Activated T-helper 17 cell treated with anti-CD3 and anti-CD28 coated beads, Interleukin-2, amount 50 U/mL, for 72 hours (primary cell): Measurements from ENCODE around the gene NRAP. TPM values are rescaled to one million over a fixed set of nuclear protein-coding genes. Genes with fewer than 3 reads are reported as not detected.

ENCODE experiments used
- ATAC-seq: fragments of 150-1000 bp; cut with Tn5 transposase; replicated peaks from 2 replicates; pipeline ENCODE4 v1.10.0; 2021; ENCODE audit warnings: mild to moderate bottlenecking, moderate library complexity
- H3K27ac Mint-ChIP-seq: one replicate; pipeline ENCODE4 v1.8.0; 2022; ENCODE audit warnings: mixed read lengths
- H3K27me3 Mint-ChIP-seq: one replicate; pipeline ENCODE4 v1.8.0; 2022; ENCODE audit warnings: mixed read lengths
- H3K36me3 Mint-ChIP-seq: one replicate; pipeline ENCODE4 v1.8.0; 2022; ENCODE audit warnings: low read depth, mild to moderate bottlenecking, mixed read lengths
- H3K4me1 Mint-ChIP-seq: one replicate; pipeline ENCODE4 v1.8.0; 2022; ENCODE audit warnings: mixed read lengths
- H3K4me3 Mint-ChIP-seq: one replicate; pipeline ENCODE4 v1.8.0; 2022; ENCODE audit warnings: mild to moderate bottlenecking, mixed read lengths
- H3K9me3 Mint-ChIP-seq: one replicate; pipeline ENCODE4 v1.8.0; 2022; ENCODE audit warnings: mixed read lengths
- total RNA-seq, 2 donors: library from RNA; stranded (reverse); gene quantifications; one replicate each; pipeline ENCODE4 v1.2.3, GENCODE V29; 2022

Gene NRAP
- total RNA-seq, 2 donors from 2014 or later, result not detected

- Mint-ChIP-seq H3K4me1 (no peaks in the 10 kb centered on the region), H3K36me3 (no peaks in the 10 kb centered on the region), H3K4me3 (no peak overlapping the region), H3K27ac (no peak overlapping the region), H3K9me3 (no peaks in the 10 kb centered on the region), H3K27me3 (peaks cover 18% of the 10 kb centered on the region)
- ATAC-seq, result no peak
Measured at GRCh38 chr10:113557424-113557862, 106.4 kb downstream of the NRAP start.

GRCh38 chr10:113555751-113556150, 108.1 kb downstream of the NRAP start:
- ATAC-seq, result no peak
- H3K4me3 Mint-ChIP-seq, result no peak overlapping the region
- no peaks in the 10 kb centered on the region for H3K36me3 Mint-ChIP-seq
- H3K9me3 Mint-ChIP-seq, result no peaks in the 10 kb centered on the region
- no peak overlapping the region for H3K27ac Mint-ChIP-seq
- peaks cover 23% of the 10 kb centered on the region for H3K27me3 Mint-ChIP-seq
- H3K4me1 Mint-ChIP-seq, result no peaks in the 10 kb centered on the region

DNA sequence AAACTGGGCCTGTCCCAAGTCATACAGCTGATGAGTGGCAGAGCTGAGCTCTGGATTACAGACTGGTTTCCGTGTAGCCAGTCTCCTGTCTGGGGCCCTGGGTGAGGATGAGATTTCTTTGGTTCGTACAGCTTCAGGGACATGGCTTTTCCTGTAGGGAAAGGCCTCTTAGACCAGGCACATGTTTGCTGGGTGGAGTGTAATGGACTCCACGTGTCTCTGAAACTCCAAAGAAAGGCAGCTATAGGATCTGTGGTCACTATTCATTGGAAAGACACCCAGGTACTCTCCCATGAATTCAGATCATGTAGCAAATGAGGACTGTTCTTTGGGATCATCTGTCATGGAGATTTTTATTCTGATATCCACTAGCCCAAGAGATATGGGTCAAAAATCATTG, 108.6 kb downstream of the NRAP start:
- H3K36me3 Mint-ChIP-seq, result no peaks in the 10 kb centered on the region
- H3K4me3 Mint-ChIP-seq, result no peak overlapping the region
- H3K4me1 Mint-ChIP-seq, result no peaks in the 10 kb centered on the region
- H3K27me3 Mint-ChIP-seq, result peaks cover 26% of the 10 kb centered on the region
- ATAC-seq, result no peak
- H3K27ac Mint-ChIP-seq, result no peak overlapping the region
- H3K9me3 Mint-ChIP-seq, result no peaks in the 10 kb centered on the region

GRCh38 chr10:113554214-113554613, 109.6 kb downstream of the NRAP start:
- H3K4me1 Mint-ChIP-seq, result no peaks in the 10 kb centered on the region
- H3K4me3 Mint-ChIP-seq, result no peak overlapping the region
- H3K27ac Mint-ChIP-seq, result no peak overlapping the region
- no peaks in the 10 kb centered on the region for H3K9me3 Mint-ChIP-seq
- ATAC-seq, result no peak
- H3K27me3 Mint-ChIP-seq, result peaks cover 25% of the 10 kb centered on the region
- H3K36me3 Mint-ChIP-seq, result no peaks in the 10 kb centered on the region

GRCh38 chr10:113553149-113553548, 110.7 kb downstream of the NRAP start:
- H3K4me1 Mint-ChIP-seq, result no peaks in the 10 kb centered on the region
- H3K27me3 Mint-ChIP-seq, result peaks cover 19% of the 10 kb centered on the region
- H3K9me3 Mint-ChIP-seq, result no peaks in the 10 kb centered on the region
- no peak overlapping the region for H3K4me3 Mint-ChIP-seq
- H3K27ac Mint-ChIP-seq, result no peak overlapping the region
- no peaks in the 10 kb centered on the region for H3K36me3 Mint-ChIP-seq
- no peak for ATAC-seq

DNA sequence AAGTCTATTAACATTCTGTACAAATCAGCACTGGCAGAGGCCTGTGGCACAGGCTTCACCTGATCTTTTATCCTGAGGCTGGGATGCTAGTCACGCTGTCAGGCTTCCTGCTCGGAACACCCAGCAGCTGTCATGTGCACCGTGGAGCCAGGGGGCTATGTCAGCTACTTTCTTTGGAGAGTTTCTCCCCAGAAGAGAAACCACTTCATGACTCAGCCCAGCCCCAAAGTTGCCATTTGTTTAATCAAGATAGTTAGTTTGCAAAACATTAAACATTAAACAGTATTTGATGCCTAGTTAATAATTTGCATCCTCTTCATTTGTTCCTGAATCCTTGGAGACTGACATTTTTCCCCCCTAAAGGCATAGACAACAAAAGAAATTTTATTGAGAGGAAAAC, 111.1 kb downstream of the NRAP start, which contains the start of gene HABP2:
HABP2 (plus strand) TSS at position 353 of the 400 bp plus-strand sequence. CDS start 69 bp downstream, outside the sequence.
- no peak for ATAC-seq
- Mint-ChIP-seq H3K4me1 (no peaks in the 10 kb centered on the region), H3K4me3 (no peak within 1 kb of the TSS), H3K9me3 (no peaks in the 10 kb centered on the region), H3K36me3 (no peaks in the 10 kb centered on the region), H3K27ac (no peak within 1 kb of the TSS), H3K27me3 (peaks cover 18% of the 10 kb centered on the region)

DNA sequence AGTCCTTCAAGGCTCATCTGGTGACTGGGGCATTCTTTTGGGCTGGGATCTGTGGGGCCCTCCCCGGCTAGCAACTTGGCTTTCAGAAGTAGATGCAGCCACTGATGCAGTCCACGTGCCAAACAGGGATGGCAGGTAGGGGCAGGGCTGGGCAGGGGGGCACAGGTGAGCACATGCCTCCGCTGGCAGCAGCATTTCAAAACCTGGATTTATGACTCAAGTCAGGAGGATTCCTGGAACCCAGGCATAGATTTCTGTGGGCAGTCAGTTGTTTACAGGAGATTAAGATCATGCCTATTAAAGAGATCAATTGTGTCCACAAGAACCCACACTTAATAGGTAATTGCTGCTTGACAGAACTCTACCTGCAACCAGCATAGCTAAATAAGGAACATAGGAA, 111.8 kb downstream of the NRAP start:
- peaks cover 18% of the 10 kb centered on the region for H3K27me3 Mint-ChIP-seq

GRCh38 chr10:113550365-113550764, 113.5 kb downstream of the NRAP start:
- peaks cover 22% of the 10 kb centered on the region for H3K27me3 Mint-ChIP-seq
- no peak for ATAC-seq
- no peak overlapping the region for H3K4me3 Mint-ChIP-seq
- H3K27ac Mint-ChIP-seq, result no peak overlapping the region
- H3K36me3 Mint-ChIP-seq, result no peaks in the 10 kb centered on the region
- no peaks in the 10 kb centered on the region for H3K9me3 Mint-ChIP-seq
- no peaks in the 10 kb centered on the region for H3K4me1 Mint-ChIP-seq

More for the DNA sequence above, 111.8 kb downstream of the NRAP start:
- no peaks in the 10 kb centered on the region for H3K36me3 Mint-ChIP-seq
- ATAC-seq, result no peak
- no peak overlapping the region for H3K4me3 Mint-ChIP-seq
- H3K4me1 Mint-ChIP-seq, result no peaks in the 10 kb centered on the region
- no peak overlapping the region for H3K27ac Mint-ChIP-seq
- H3K9me3 Mint-ChIP-seq, result no peaks in the 10 kb centered on the region

- Mint-ChIP-seq H3K27ac (no peak overlapping the region), H3K4me1 (no peaks in the 10 kb centered on the region), H3K27me3 (peaks cover 26% of the 10 kb centered on the region), H3K9me3 (no peaks in the 10 kb centered on the region), H3K36me3 (no peaks in the 10 kb centered on the region), H3K4me3 (no peak overlapping the region)
- ATAC-seq, result no peak
Measured at GRCh38 chr10:113549856-113550255, 114.0 kb downstream of the NRAP start.

- H3K27me3 Mint-ChIP-seq, result peaks cover 20% of the 10 kb centered on the region
- no peaks in the 10 kb centered on the region for H3K9me3 Mint-ChIP-seq
- no peak for ATAC-seq
- H3K36me3 Mint-ChIP-seq, result no peaks in the 10 kb centered on the region
- no peaks in the 10 kb centered on the region for H3K4me1 Mint-ChIP-seq
- H3K4me3 Mint-ChIP-seq, result no peak overlapping the region
- no peak overlapping the region for H3K27ac Mint-ChIP-seq
Measured at GRCh38 chr10:113547426-113547825, 116.4 kb downstream of the NRAP start.

GRCh38 chr10:113544392-113544791, 119.4 kb downstream of the NRAP start:
- H3K9me3 Mint-ChIP-seq, result no peaks in the 10 kb centered on the region
- H3K36me3 Mint-ChIP-seq, result no peaks in the 10 kb centered on the region
- no peak overlapping the region for H3K4me3 Mint-ChIP-seq
- no peaks in the 10 kb centered on the region for H3K4me1 Mint-ChIP-seq
- no peak overlapping the region for H3K27ac Mint-ChIP-seq
- H3K27me3 Mint-ChIP-seq, result peaks cover 21% of the 10 kb centered on the region
- ATAC-seq, result no peak

- Mint-ChIP-seq H3K36me3 (no peaks in the 10 kb centered on the region), H3K27ac (no peak overlapping the region), H3K9me3 (no peaks in the 10 kb centered on the region), H3K4me3 (no peak overlapping the region), H3K27me3 (peaks cover 21% of the 10 kb centered on the region), H3K4me1 (no peaks in the 10 kb centered on the region)
- ATAC-seq, result no peak
Measured at GRCh38 chr10:113543107-113543955, 120.5 kb downstream of the NRAP start.

DNA sequence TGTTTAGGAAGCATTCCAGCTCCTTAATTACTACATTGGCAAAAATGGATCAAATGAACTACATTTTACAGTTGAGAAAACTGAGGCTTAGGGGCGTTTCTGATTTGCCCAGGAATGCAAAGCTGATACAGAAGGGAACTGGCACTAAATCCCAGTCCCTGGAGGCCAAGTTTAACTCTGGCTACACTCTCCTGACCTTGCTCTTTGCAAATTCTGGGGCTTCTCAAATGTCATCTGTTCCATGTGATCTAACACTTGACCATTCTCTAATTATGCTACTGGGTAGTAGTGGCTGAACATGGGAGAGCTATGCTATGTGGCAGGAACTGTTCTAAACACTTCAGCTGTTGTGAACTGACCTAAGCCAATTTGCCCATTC, 122.3 kb downstream of the NRAP start:
- Mint-ChIP-seq H3K4me3 (no peak overlapping the region), H3K36me3 (no peaks in the 10 kb centered on the region), H3K27ac (no peak overlapping the region), H3K9me3 (no peaks in the 10 kb centered on the region), H3K27me3 (peaks cover 21% of the 10 kb centered on the region), H3K4me1 (no peaks in the 10 kb centered on the region)
- no peak for ATAC-seq

DNA sequence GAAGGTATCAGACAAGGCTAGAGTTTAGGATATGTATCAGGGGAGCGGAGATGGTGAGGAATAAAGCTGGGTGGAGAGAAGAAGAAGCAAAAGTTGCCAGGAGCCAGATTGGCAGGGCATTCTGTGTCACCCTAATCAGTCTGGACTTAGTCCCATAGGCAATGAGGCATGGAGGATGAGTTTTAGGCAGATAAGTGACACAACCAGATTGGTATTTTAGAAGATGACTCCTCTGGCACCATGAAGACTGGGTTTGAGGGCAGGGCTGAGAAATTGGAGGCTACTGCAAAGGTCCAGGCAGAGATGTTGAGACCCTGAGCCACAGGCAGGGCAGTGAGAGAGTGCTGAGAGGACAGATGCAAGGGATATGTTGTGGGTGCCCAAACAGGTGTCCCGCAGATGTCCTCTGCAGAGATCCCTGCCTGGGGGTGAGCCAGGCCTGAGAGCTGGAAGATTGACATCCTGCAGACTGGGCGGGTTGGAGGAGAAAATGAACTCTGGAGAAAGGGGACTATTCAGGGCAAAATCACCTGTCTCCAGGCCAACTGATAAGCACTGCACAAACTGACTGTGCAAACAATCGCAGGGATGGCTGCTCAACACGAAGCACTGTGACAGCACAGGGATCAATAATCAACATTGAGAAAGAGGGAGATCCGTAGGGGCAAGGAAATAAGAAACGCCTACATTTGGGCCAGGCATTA, 122.8 kb downstream of the NRAP start:
- Mint-ChIP-seq H3K4me1 (no peaks in the 10 kb centered on the region), H3K27me3 (peaks cover 17% of the 10 kb centered on the region), H3K9me3 (no peaks in the 10 kb centered on the region), H3K4me3 (no peak overlapping the region), H3K36me3 (no peaks in the 10 kb centered on the region), H3K27ac (no peak overlapping the region)
- ATAC-seq, result no peak

DNA sequence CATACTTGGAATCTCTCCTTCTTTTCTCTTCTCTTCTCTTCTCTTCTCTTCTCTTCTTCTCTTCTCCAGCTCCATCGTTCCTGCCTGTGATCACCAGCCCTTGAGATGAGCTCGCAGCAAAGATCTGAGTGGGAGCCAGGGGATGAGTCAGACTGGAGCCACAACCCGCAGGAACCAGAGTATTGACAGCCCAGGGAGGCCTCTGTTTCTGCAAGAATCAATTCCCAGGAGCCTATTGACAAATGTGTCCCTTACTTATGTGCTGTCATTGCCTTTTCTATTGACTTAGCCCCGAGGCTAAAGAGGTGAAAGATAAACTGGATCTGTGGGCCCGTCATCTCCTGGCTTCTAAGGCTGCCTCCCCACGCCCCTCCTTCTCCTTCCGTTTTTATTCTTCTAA, 124.1 kb downstream of the NRAP start:
- no peak for ATAC-seq
- Mint-ChIP-seq H3K27ac (no peak overlapping the region), H3K4me1 (no peaks in the 10 kb centered on the region), H3K4me3 (no peak overlapping the region), H3K27me3 (peaks cover 19% of the 10 kb centered on the region), H3K36me3 (no peaks in the 10 kb centered on the region), H3K9me3 (no peaks in the 10 kb centered on the region)
